AML-193 (cell line): ENCODE results near the gene GBX2.

Source experiments
- DNase-seq, 2 experiments: peaks; one replicate each; lab custom pipeline; 2025; lab: John Stamatoyannopoulos, UW

Gene GBX2

GRCh38 chr2:236168110-236169080 lies at the start of gene GBX2:
Gene GBX2 (minus strand): TSS chr2:236168386. CDS start chr2:236167971, 415 bp downstream.
- no peak for DNase-seq

GRCh38 chr2:236217926-236218325 lies 49.7 kb upstream of the GBX2 start:
- DNase-seq = no peak

DNA sequence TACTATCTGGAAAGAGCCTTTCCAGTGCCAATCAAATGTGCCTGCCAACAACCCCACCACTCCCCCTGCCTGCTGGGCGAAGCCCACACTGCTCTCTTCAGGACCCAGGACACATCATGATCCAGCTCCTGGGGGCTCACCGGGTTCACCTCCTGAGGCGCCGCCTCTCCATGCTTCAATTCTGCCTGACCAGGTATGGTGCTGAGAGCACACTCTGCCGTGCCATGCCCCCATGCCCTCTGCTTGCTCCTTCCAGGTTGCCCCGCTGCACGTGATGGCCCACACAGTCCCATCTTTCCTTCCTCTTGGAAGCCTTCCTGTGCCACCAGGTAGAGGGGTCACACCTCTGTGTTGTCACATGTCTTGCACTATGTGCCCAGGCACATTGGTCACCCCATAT lies 48.5 kb upstream of the GBX2 start:
- DNase-seq = no peak

DNA sequence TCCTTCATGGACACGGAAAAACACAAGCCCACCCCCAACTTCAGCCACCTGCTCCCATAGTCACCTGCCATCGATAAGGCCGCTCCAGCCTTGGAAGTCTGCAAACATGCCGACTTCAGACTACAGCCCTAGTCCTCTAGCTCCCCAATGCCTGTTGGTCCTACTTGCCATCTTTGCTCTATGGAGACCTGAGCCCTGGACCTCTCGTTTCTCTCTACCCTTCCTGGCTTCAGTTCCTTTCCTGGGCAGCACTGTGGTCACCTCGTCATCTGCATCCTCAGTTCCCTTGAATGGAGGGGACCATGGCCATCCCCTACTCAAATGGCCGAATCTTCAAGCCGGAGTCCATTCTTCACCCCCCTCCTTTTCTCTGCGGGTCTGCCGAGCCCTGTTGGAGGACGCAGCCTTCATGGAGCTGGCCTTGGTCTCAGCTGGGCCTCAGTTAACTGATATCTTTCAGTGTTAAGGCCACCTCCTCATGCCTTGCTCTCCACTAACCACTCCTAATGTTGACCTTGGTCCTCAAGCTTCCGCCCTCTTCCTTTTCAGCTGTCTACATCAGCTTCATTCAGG lies 47.7 kb upstream of the GBX2 start:
- no peak for DNase-seq

- DNase-seq = no peak
Observed at GRCh38 chr2:236215196-236215595, 47.0 kb upstream of the GBX2 start.

DNA sequence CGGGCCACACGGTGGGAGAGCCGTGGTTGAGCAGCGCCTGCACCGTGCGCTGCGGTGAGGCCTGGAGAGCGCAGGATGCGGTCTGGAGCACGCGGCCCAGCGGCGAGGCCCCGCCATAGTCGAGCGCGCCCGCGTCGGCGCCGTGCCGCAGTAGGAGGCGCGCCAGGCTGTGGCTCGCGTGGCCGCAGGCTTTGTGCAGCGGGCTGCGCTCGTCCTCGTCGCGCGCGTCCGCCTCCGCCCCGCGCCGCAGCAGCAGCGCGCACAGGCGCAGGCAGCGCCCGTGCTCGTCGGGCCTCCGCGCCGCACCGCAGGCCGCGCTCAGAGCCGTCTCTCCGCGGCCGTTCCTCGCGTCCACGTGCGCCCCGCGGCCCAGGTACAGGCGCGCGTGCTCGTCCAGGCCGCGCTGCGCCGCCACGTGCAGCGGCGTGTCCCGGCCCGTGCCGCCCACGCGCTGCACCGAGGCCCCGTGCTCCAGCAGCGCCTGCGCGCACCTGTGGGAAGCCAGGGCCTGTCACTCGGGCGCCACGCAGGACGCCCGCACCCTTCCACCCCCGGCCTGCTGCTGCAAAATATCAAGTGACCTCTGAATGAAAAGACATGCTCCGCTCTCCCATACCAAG lies 46.3 kb upstream of the GBX2 start:
- DNase-seq = no peak

DNA sequence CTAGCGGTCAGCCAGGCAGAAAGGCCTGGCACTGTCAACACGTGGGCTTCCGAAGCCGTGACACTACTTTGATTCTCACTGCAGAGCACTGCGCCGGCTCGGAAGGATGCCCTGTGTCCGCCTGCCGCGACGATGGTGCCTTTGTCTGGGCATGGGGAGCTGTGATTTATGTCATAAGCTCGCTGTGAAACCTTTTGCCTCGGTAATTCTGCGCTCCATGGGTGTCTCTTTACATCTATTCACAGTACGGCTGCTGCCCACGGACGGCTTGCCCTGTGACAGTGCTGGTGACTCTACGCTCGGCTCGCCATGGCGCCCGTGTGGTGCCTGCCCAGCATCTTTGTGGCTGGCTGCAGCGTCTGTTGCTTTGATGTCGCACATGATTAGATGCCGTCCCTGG lies 43.1 kb upstream of the GBX2 start:
- no peak for DNase-seq

DNA sequence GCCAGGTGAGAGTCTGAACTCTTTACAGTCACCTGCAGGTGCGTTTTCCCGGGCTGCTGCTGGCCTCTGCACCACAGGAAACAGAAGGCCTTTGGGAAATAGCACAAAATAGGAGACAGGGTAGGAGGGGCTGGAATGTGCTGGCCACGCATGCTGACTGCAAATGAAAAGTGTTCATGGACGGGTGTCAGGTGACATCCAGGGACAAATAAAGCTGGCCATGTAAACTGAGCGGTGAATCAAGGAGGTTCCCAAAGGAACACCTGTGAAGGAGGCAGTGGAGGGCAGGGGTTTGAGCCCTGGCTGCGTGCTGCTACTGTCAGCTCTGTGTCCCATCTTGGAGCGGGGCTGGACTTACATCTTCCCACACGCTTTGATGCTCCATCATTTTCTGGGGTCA lies 42.4 kb upstream of the GBX2 start:
- no peak for DNase-seq

GRCh38 chr2:236209996-236210395 lies 41.8 kb upstream of the GBX2 start:
- DNase-seq = no peak

DNA sequence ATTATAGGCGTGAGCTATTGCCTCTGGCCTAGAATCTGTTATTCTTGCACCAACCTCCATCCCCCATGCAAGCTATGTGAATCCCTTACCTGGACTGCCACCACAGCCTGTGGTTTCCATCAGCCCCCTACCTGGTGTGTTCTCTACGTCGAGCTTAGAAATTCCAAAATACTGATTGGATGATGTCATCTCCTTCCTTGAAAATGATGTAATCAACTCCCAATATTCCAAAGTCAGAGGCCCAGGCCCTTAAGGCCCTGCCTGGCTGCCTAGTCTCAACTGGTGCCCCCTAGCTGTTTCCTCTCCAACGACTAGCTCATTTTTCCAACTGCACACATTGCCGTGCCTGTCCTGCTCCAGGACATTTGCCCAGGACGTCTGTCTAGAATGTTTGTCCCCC lies 41.3 kb upstream of the GBX2 start:
- DNase-seq = no peak

GRCh38 chr2:236208019-236208926 lies 40.1 kb upstream of the GBX2 start:
- no peak for DNase-seq

DNA sequence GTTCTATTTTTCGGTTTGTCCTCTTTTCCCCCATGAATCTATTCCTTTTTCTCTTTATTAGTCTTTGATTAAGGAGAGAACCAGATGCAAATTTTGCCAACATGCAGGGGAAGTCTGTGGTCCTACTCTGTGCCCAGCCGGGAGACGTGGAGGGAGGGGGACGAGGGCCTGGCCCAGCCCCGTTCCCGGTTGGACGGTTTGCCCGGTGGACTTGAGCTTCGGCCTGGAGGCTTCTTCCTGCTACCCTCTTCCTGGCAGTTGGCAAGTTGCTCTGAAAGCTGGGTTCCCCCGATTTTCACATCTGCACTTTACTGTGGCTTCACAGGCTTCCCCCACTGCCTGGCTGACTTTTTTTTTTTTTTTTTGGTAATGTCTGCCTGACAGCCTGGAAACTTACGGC lies 39.3 kb upstream of the GBX2 start:
- no peak for DNase-seq

- no peak for DNase-seq
Observed at GRCh38 chr2:236205867-236206645, 37.9 kb upstream of the GBX2 start.

DNA sequence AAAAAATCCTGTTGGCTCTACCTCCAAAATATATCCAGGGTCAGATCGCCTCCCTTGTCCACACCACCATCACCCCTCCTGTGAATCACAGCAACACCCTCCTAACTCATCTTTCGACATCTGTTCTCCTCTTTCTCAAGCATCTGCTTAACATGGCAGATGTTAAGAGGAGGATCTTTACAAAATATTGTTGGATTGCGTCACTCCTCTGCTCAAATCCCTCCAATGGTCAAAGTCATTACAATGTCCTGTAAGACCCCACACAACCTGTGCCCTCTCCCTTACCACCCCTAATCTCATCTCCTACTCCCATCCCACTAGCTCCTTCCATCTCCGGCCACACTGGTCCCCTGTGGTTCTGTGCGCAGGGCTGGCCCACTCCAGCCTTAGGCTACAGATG lies 36.8 kb upstream of the GBX2 start:
- DNase-seq = no peak

DNA sequence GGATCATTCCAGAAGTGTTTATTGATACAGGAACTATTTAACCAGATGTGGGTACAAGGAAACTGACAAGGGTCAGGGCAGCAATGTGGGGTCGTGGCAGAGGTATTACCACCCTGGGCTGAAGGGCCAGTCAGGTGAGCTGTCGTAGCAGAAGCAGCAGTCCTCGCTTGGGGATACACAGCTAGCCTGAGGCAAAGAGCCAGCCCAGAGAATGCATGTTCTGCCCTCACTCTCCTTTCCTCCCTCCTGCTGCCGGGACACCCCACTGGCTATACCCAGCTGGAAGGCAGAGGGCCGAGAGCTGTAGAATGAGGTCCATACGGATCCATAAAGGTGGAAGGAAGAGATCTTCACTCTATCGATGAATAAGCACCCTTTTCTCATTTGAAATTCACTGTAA lies 32.2 kb upstream of the GBX2 start:
- DNase-seq = no peak

- DNase-seq = no peak
Observed at GRCh38 chr2:236196366-236196765, 28.2 kb upstream of the GBX2 start.

DNA sequence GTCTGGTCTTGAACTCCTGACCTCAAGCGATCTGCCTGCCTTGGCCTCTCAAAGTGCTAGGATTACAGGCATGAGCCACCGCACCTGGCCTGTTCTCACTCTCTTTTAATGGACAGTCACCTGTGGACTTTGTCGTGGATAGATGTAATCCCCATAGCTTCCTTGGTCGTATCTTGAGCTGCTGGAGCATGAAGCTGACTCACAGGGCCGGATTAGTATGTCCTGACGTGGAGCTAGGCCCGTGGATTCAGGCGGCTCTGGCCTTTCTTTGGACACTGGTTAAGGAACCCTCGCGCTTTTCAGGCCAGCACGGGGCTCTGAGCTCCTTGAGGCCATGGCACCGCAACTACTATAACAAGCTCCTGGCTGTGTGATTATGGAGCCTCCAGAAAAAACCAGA lies 27.5 kb upstream of the GBX2 start:
- DNase-seq = no peak

DNA sequence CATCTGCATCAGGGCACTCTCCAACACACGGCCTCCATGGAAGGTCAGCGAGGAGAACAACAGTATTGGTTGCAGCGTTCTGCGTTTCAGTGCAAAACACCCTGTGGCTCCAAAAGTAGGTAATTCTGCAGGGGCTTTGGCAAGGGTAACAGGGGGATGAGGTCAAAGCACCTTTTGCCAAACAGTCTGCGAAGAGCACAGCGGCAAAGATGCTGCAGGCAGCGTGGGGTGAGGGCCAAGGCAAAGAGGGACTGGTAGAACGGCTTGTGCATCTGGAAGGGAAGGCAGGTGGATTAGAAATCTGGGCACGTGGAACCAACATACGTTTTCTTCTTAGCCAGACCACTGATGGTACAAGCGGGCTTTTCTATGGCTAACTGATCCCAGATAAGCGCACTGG lies 26.6 kb upstream of the GBX2 start:
- DNase-seq = no peak

- no peak for DNase-seq
Observed at GRCh38 chr2:236193026-236193425, 24.8 kb upstream of the GBX2 start.

- DNase-seq = no peak
Observed at GRCh38 chr2:236190674-236191073, 22.5 kb upstream of the GBX2 start.

- DNase-seq = no peak
Observed at GRCh38 chr2:236184701-236185100, 16.5 kb upstream of the GBX2 start.
